Mucosa of descending colon (tissue), 3 donors: Measurements from ENCODE around the gene MGAM2. TPM values are rescaled to one million over a fixed set of nuclear protein-coding genes. Genes with fewer than 3 reads are reported as not detected.

ENCODE experiments used
- ATAC-seq: fragments of 200-7000 bp; cut with Tn5 transposase; one replicate; pipeline ENCODE4 v1.9.1; 2020; ENCODE audit warnings: mild to moderate bottlenecking, moderate library complexity
- DNase-seq, 3 donors: peaks; one replicate each; pipeline ENCODE4 v3.0.0-alpha.2; 2020
- H3K36me3 ChIP-seq: fragments of 200-600 bp; one replicate; pipeline ENCODE4 v1.8.0; 2021; ENCODE audit warnings: low read depth, mild to moderate bottlenecking
- H3K4me1 ChIP-seq: fragments of 200-600 bp; one replicate; pipeline ENCODE4 v1.8.0; 2021; ENCODE audit warnings: low read depth, mild to moderate bottlenecking
- H3K4me3 ChIP-seq: fragments of 200-600 bp; one replicate; pipeline ENCODE4 v1.8.0; 2021; ENCODE audit warnings: mild to moderate bottlenecking
- H3K9me3 ChIP-seq: fragments of 200-600 bp; one replicate; pipeline ENCODE4 v1.8.0; 2021; ENCODE audit warnings: mild to moderate bottlenecking
- intact Hi-C, 2 donors: fragments of 100-400 bp; cut with DNase I in 1 of 2; cut with micrococcal nuclease in 1 of 2; formaldehyde crosslinking; loops; one replicate each; pipeline versions ENCODE4 v1.11.0 to v1.11.1; 2022; cut with DNase I, micrococcal nuclease
- total RNA-seq, 3 donors: library from RNA; stranded (reverse); fragmentation: NEBNext Ultra II Directional in 2 of 3; extraction: Animal tissue kit (Norgen Biotek cat#: 25700) in 2 of 3; gene quantifications; one replicate each; pipeline versions ENCODE4 v1.2.1 to v1.2.4, GENCODE V29; 2021 to 2023
- TF ChIP-seq, protein P1 (sequence below): fragments of 200-600 bp; IDR thresholded peaks from one replicate; pipeline ENCODE4 v1.8.0; 2022; ENCODE audit warnings: antibody characterized with exemption, mild to moderate bottlenecking
- donor health status: DM: no; HTN: no; CAD: no; lungs with moderate emphysema.
- donor health status: DM: no; HTN: no; CAD: no.
- donor health status: DM: no; HTN: yes; CAD: no.

The MGAM2 gene
- total RNA-seq, 3 donors from 2014 or later = 11.8 to 33.2 (median 25.5) TPM

- TF ChIP-seq, protein P1, sequence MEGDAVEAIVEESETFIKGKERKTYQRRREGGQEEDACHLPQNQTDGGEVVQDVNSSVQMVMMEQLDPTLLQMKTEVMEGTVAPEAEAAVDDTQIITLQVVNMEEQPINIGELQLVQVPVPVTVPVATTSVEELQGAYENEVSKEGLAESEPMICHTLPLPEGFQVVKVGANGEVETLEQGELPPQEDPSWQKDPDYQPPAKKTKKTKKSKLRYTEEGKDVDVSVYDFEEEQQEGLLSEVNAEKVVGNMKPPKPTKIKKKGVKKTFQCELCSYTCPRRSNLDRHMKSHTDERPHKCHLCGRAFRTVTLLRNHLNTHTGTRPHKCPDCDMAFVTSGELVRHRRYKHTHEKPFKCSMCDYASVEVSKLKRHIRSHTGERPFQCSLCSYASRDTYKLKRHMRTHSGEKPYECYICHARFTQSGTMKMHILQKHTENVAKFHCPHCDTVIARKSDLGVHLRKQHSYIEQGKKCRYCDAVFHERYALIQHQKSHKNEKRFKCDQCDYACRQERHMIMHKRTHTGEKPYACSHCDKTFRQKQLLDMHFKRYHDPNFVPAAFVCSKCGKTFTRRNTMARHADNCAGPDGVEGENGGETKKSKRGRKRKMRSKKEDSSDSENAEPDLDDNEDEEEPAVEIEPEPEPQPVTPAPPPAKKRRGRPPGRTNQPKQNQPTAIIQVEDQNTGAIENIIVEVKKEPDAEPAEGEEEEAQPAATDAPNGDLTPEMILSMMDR = no peak
These were observed 13.9 kb downstream of the MGAM2 start for GRCh38 chr7:142125256-142125955.

GRCh38 chr7:142130267-142130666, 18.7 kb downstream of the MGAM2 start:
- peak in 1 of 3 donors; percentile 22 for DNase-seq

More at GRCh38 chr7:142125256-142125955, 13.9 kb downstream of the MGAM2 start:
- Histone ChIP-seq H3K9me3 (no peaks in the 10 kb centered on the region), H3K36me3 (no peaks in the 10 kb centered on the region), H3K4me3 (no peak overlapping the region), H3K4me1 (no peaks in the 10 kb centered on the region)
- ATAC-seq (no peak), DNase-seq (no peak)
- intact Hi-C loops = no loop called here

DNA sequence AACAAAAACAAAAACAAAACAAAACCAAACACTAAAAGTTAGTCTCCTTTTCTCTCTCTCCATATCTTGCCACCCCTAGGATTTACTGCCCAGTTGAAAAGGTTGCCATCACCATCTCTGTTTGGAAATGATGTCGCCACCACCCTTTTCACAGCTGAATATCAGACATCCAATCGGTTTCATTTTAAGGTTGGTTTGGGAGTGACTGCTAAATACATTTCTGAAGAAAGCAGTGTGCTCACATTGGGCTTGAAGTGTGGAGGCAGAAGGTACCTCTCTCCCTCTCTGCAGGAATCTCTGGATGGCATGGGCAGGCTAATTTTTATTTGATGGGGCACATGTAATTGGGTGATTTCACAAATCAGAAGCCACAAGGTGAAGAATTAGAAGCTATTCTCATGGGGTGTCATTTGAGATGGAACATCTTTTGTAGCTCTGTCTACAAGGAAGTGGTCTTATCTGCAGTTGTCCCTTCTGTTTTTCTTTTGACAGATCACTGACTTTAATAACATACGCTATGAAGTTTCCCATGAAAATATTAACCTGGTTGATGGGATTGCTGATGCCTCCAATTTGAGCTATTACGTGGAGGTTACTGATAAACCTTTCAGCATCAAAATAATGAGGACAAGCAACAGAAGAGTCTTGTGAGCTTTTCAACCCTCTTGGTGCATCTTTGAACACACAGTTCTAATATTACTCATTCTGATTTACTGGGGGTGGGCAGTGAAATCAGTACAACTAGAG, 20.1 kb downstream of the MGAM2 start:
- TF ChIP-seq, protein P1 = no peak
- Histone ChIP-seq H3K4me1 (no peaks in the 10 kb centered on the region), H3K4me3 (no peak overlapping the region), H3K36me3 (no peaks in the 10 kb centered on the region), H3K9me3 (no peaks in the 10 kb centered on the region)
- intact Hi-C loops = no loop called here
- DNase-seq (no peak), ATAC-seq (no peak)

More at GRCh38 chr7:142130267-142130666, 18.7 kb downstream of the MGAM2 start:
- TF ChIP-seq, protein P1 = no peak
- peak; percentile 93 for ATAC-seq
- Histone ChIP-seq H3K36me3 (no peaks in the 10 kb centered on the region), H3K4me3 (no peak overlapping the region), H3K9me3 (no peaks in the 10 kb centered on the region), H3K4me1 (no peaks in the 10 kb centered on the region)
- intact Hi-C loops = no loop called here

GRCh38 chr7:142133731-142134148, 22.2 kb downstream of the MGAM2 start:
- no peak for ATAC-seq
- no peak for DNase-seq
- Histone ChIP-seq H3K9me3 (no peaks in the 10 kb centered on the region), H3K4me3 (no peak overlapping the region), H3K4me1 (no peaks in the 10 kb centered on the region), H3K36me3 (no peaks in the 10 kb centered on the region)
- intact Hi-C loops = no loop called here
- TF ChIP-seq, protein P1 = no peak

DNA sequence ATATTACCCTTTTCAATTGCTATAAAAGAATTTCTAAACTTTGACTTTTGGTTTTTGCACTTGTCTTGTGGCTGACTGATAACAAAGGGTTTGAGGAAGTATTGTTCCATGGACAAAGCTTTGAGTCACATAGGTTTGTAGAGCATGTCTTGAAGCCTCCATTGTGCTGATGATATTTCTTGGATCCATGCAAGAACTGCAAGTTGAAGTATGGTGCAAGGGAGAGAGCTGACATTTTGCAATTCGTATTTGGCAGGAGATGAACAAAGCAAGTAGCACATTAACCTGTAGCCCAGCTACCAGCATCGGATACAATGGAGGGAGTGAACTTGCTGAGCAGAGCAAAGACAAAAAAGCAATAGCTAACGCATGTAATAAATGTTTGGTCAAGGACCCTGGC, 23.4 kb downstream of the MGAM2 start:
- H3K36me3 ChIP-seq = no peaks in the 10 kb centered on the region
- H3K4me1 ChIP-seq = no peaks in the 10 kb centered on the region
- no peaks in the 10 kb centered on the region for H3K9me3 ChIP-seq
- DNase-seq (peak in 1 of 3 donors; percentile 16), ATAC-seq (peak; percentile 72)
- intact Hi-C loops = no loop called here
- TF ChIP-seq, protein P1 = no peak
- no peak overlapping the region for H3K4me3 ChIP-seq
